KOPT-K1 (cell line): Measurements from ENCODE around the gene MIAT.

ENCODE experiments used
- H3K27ac ChIP-seq: fragments of 200-600 bp; sonication (generic); 2 replicates; pipeline ENCODE4 v1.5.1; 2016; ENCODE audit warnings: antibody characterized with exemption, mild to moderate bottlenecking, low read depth, low read length; ENCODE audit not compliant: poor library complexity, severe bottlenecking
- H3K36me3 ChIP-seq: fragments of 200-600 bp; sonication (generic); 2 replicates; pipeline ENCODE4 v1.5.1; 2017; ENCODE audit warnings: antibody characterized with exemption, mild to moderate bottlenecking, low read length, moderate library complexity; ENCODE audit not compliant: insufficient read depth
- H3K9me3 ChIP-seq: fragments of 200-600 bp; sonication (generic); 2 replicates; pipeline ENCODE4 v1.5.1; 2017; ENCODE audit warnings: antibody characterized with exemption, low read length, mild to moderate bottlenecking; ENCODE audit not compliant: insufficient read depth, poor library complexity, severe bottlenecking

Gene MIAT

DNA sequence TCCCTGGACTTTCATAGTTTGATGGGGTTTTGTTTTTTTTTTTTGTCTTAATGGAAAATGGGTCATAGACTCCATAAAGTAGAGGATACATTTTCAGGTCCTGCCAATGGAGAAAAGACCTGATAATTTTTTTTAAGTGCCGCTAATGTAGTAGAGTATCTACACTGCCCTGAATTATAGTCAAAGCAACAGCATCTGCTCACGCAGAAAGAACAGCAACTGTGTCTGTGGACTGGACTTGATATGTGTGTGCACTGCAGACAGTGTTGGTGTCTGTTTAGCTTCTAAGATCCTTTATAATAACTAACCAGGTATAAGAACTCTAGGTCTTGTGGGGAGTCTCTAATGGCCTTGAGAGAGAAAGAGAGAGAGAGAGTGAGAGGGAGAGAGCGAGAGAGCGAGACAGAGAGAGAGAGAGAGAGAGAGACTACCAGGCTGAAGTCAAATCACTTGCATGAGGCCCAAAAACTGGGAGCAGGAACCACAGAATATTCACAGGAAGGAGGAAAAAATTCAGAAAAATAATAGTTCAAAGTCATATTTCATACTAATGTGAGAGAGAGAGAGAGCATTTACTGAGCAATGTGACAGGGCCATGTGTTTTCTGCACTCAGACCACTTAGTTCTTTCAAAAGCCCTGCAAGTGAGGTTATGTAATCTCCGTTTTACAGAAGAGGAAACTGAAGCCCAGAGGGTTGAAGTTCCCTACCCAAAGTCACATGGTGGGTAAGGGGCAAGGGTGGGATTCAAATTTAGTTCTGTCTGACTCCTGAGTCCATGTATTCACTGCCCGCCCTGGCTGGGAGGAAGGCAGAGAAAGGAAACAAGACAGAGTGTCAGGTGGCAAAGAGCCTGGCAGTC lies 8.6 kb upstream of the MIAT start:
- Histone ChIP-seq H3K36me3 (no peaks in the 10 kb centered on the region), H3K9me3 (no peaks in the 10 kb centered on the region), H3K27ac (peak overlapping the region; percentile 55)

DNA sequence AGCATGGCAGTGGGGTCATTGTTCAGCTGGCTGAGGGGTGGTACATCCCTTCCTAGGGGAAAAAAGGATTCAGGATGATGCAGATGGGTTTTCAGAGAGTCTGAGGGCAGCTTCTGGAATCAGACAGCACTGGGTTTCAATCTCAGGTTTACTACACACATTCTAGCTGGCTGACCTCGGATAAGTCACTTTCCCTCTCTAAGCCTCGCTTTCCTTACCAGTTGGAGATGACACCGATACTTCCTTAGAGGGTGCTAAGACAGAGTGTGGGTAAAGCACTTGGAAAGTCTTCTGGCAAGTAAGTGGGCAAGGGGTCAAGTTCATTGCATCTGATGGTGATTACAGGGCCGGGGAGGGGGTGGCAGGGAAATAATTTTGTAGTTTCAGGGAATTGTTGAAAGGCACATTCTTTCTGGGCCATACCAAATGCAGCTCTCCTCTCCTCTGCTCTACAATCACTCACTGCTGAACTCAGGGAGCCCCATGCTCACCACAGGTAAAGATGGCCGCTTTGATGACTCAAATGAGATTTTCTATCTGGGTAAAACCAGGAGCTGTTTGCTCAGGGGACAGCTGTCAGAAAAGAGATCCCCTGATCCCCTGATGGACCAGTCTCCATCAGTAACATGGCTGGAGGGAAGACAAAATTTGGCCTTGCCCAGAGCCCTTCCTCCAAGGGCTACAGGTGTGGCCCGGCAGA lies 6.5 kb upstream of the MIAT start:
- Histone ChIP-seq H3K9me3 (no peaks in the 10 kb centered on the region), H3K27ac (no peak overlapping the region), H3K36me3 (no peaks in the 10 kb centered on the region)

DNA sequence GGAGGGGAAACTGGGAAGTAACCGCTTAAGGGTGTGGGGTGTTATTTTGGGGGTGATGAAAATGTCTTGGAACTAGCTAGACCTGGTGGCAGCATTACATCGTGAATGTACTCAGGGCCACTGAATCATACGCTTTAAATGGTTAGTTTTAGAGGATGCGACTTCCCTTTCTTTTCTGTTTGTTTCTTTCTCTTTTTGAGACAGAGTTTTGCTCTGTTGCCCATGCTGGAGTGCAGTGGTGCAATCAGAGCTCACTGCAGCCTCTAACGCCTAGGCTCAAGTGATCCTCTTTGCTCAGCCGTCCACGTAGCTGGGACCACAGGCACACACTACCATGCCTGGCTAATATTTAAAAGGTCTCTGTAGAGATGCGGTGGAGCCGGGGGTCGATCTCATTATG lies 5.6 kb upstream of the MIAT start:
- Histone ChIP-seq H3K9me3 (no peaks in the 10 kb centered on the region), H3K36me3 (no peaks in the 10 kb centered on the region), H3K27ac (no peak overlapping the region)

DNA sequence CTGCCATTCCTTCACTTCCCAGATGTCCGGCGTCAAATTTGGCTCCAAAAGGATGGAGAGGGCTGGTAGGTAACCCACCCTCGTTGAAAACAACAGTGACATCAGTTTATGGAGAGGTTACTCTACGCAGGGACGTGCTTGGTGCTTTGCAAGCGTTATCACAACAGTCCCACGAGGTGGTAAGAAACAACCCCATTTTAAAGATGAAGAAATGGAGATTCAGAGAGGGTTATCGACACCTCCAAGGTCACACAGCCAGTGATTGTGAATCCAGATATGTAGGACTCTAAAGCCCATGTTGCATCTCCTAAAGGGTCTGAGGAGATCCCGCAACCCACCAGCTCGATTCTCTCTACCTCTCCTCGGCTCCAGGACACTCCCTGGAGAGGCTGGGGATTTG lies 773 bp downstream of the MIAT start:
- H3K9me3 ChIP-seq = no peaks in the 10 kb centered on the region
- H3K27ac ChIP-seq = peak overlapping the region; percentile 40

DNA sequence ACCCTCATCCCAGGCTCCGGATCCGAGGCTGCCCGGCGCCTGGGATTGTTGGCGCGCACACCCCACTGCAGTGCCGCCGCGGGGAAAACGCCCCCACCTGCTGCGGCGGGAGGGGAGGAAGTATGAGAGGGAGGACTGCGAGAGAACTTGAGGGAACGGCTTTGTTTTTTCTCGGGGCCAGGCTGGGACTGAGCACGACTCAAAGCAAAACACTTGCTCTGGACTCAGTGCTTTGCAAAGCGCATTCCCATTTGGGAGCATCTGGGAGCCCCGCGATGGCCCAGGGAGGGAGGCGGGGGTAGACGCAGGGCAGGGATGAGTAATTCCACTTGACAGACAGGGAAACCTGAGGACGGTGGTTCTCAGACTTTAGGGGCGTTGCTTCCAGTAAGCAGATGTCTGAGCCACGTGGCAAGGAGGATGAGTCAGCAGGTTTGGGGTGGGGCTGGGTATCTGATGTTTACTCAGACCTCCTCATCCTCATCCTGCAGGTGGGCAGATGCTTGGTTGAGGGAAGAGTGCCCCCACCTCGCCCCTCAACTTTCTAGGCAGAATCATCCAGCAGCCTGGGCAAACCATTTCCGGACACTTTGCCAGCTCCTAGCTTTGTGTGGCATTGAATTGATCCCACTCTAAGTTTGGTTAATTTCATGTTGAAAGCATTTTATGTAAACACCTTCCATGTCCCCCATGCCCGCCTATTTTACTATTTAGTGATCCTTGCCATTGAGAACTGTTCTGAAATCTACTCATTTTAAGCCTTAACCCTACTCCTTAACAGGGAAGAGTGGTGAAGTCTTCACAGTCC lies 1.5 kb downstream of the MIAT start:
- Histone ChIP-seq H3K27ac (peak overlapping the region; percentile 40), H3K36me3 (no peaks in the 10 kb centered on the region), H3K9me3 (no peaks in the 10 kb centered on the region)

More for the DNA sequence above, 773 bp downstream of the MIAT start:
- no peaks in the 10 kb centered on the region for H3K36me3 ChIP-seq

DNA sequence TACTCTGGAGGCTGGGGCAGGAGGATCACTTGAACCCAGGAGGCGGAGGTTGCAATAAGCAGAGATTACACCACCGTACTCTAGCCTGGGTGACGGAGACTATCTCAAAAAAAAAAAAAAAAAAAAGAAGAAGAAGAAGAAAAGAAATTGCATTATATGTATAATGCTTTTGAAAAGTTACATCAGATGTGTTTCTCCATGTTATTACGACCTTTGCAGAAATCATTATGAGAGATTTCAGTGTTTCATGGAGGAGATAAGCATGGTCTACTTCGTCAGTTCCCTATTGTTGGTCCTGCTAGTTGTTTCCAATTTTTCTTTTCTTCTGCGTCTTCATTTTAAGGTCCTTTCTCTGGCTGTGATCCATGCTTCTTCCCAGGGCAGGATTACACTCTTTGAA lies 3.0 kb downstream of the MIAT start:
- Histone ChIP-seq H3K9me3 (no peaks in the 10 kb centered on the region), H3K36me3 (no peaks in the 10 kb centered on the region), H3K27ac (no peak overlapping the region)

DNA sequence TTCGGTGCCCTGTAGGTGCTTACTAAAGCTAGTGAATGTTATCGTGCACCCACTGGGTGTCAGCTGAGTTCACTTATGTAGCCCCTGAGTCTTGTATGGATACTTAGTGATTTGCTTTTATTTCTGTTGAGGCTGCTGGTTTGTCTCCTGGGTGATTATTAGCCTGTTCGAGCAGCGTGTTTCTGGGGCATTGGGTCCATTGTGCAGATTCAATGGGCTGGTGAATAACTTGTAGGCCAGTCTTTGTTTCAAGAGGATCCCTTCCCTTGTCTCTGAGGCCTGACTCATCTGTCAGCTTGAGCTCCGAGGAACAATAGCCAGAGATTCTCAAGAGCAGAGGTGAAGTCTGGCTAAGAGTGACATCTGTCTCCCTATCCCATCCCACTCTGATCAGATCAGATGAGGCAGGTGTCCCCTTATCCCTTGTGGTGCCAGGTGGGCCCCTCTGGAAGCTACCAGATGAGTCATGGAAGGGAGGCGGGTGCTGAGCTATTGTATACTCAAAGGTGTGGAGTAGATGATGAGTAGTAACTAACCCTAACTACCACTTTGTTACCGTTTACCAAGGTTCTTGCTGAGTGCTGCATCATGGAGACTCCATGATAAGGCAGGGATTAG lies 3.7 kb downstream of the MIAT start:
- H3K9me3 ChIP-seq = no peaks in the 10 kb centered on the region
- no peaks in the 10 kb centered on the region for H3K36me3 ChIP-seq
- no peak overlapping the region for H3K27ac ChIP-seq

DNA sequence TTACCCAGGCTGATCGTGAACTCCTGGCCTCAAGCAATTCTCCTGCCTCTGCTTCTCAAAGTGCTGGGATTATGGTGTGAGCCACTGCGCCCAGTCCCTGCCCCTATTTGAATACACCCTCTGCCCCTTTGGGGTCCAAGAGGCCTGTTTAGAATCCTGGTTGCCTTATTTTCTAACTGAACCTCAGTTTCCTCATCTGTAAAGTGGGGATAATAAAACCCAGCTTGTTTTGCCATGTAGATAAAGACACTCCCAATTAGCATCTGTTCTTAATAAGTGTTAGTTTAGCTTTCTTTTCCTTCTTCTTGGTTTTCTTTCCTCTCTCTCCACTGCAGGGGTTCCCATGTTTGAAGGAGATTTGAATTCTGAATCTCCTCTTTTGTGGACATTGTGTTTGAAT lies 4.8 kb downstream of the MIAT start:
- Histone ChIP-seq H3K36me3 (no peaks in the 10 kb centered on the region), H3K27ac (no peak overlapping the region), H3K9me3 (no peaks in the 10 kb centered on the region)

DNA sequence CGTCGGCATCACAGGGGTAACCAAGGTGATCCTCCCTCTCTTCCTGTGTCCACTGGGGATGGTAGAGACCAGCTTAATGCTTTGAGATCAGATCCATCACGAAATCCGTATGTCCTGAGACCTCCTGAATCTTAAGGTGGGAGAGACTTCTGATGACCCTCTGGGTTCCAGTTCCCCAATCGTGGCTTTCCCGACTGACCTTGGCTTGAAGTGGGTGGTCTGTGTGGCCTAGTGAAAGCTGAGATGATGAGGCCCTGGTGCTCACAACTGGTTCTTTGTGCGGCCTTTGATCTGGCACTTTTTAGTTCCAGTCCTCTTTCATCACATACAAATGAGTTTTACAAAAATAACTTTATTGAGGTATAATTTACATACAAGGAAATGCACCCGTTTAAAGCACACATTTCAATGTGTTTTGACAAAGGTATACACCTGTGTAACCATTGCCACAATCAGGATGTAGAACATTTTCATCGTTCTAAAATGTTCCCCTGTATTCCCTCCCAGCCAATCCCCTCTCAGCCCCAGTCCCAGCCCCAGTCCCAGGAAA lies 6.1 kb downstream of the MIAT start:
- H3K36me3 ChIP-seq = no peaks in the 10 kb centered on the region
- no peak overlapping the region for H3K27ac ChIP-seq
- H3K9me3 ChIP-seq = no peaks in the 10 kb centered on the region

DNA sequence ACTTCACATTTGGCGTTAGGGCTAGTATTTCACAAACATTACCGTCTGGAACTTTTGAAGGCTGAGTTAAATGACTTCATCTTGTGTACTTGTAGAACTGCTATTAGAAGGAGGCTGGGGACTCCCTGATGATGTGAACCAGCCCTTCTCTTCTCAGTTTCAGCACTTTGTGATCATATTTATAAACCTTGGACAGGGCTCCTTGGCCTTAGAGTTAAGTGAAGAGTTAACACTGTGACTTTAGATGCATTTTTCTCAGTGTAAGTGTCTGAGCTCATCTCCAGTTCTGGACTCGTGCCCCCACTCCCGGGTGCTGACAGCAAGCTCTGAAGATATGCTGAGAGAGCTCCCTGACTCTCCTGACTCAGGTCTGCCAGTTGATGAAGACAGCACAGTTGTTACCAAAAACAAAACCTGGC lies 8.4 kb downstream of the MIAT start:
- Histone ChIP-seq H3K27ac (no peak overlapping the region), H3K9me3 (no peaks in the 10 kb centered on the region), H3K36me3 (no peaks in the 10 kb centered on the region)

DNA sequence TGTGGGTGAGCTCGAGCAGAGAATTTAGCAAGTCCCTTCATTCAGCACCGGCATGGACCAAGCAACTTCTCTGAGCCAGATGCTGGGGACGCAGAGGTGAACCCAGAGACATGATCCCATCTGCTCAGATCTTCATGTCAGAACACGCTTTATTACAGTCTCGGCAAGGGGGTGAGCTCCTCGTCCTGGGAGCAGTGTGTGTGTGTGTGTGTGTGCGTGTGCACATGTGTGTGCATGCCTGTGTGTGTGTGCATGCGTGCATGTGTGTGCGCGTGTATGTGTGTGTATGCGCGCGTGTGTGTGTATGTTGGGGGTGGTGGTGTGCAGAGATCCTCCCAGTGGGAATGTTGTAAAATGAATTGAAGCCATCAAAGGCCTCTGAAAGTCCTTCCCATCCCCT lies 9.8 kb downstream of the MIAT start:
- no peaks in the 10 kb centered on the region for H3K36me3 ChIP-seq
- H3K9me3 ChIP-seq = no peaks in the 10 kb centered on the region
- H3K27ac ChIP-seq = no peak overlapping the region

DNA sequence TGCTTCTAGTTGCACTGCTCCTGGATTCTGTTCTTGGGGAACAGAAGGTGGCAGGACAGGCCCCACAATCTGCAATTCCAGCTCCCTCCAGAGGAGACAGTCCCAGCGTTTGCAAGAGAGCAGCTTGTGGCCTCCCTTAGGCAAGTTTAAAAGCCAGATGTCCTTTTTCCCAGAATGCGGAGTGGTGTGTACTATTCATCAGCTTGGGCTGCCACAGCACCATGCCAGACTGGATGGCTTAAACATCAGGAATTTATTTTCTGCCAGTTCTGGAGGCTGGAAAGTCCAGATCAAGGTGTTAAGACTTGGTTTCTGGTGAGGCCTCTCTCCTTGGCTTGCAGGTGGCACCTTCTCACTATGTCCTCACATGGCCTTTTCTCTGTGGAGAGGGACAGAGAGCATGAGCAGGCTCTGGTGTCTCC lies 11.7 kb downstream of the MIAT start:
- peak overlapping the region; percentile 13 for H3K27ac ChIP-seq
- no peaks in the 10 kb centered on the region for H3K36me3 ChIP-seq
- H3K9me3 ChIP-seq = no peaks in the 10 kb centered on the region

DNA sequence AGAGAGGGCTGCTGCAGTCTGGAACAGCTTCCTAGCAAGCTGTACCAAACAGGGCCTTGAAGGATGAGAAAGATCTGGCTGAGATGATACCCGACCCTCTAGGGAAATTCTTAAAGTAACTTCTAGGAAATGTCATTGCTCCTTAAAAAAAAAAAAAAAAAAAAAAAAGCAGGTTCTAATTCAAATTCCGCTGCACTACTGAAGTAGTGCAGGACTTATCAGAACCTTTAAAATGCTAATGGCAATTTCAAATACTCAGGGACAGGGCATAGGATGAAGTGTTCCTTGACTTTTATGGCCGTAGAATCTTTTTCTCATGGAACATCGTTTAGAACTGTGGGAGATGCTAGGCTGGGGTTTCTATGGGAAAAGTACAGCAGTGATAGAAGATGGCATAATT lies 13.1 kb downstream of the MIAT start:
- no peaks in the 10 kb centered on the region for H3K9me3 ChIP-seq
- peak overlapping the region; percentile 91 for H3K27ac ChIP-seq
- H3K36me3 ChIP-seq = peaks cover 1% of the 10 kb centered on the region; the same call in 1 of the 2 replicates

DNA sequence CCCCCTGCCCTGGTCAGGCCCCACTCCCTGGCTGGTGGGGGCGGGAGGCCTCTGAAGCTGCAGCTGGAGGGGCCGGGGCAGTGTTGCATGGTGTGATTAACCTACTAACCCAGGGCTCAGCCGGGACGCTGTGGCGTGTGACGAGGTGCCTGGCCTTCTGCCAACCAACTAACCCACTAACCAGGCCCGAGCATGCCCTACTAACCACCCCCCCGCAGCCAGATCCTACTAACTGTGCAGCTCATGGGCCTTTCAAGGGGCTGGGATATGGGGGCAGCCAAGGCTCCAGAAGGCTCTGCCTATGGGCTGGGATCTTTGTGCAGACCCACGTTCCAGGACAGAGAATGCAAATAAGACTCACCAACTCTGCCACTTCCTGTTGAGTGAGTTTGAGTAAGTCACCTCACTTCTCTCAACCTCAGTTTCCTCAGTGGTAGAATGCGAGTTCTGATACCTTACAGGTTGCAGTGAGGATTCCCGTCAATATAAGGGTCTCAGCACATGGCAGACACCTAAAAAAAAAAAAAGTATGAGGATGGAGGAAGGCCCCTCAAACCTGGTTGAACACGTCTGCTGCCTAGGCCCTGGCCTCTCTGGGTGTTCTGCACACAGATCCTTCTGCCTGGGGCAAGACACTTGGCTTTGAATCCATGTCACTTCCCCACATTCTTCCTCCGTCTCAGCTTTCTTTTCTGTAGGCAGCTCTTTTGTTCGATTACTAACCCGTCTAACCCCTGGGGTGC lies 14.1 kb downstream of the MIAT start:
- H3K9me3 ChIP-seq = no peaks in the 10 kb centered on the region
- peak overlapping the region; percentile 91 for H3K27ac ChIP-seq
- peaks cover 10% of the 10 kb centered on the region; the same call in 1 of the 2 replicates for H3K36me3 ChIP-seq
